T-helper 2 cell treated with Interferon-gamma antibody and Interleukin-4, amounts not matched to agents 5 μg/mL and 100 μg/mL, for 36 hours (primary cell): ENCODE results near the gene GIT1.
"Not testable (repeated sequence)": the region's sequence is repeated elsewhere in the genome, so short reads cannot be mapped to it uniquely, and the experiment has no call there.

ENCODE experiments used
- DNase-seq: peaks from one replicate; pipeline ENCODE4 v3.0.0; 2021; ENCODE audit warnings: low spot score
- H3K27ac Mint-ChIP-seq: one replicate; pipeline ENCODE4 v1.8.0; 2021; ENCODE audit warnings: mild to moderate bottlenecking, mixed read lengths
- H3K27me3 Mint-ChIP-seq: one replicate; pipeline ENCODE4 v1.8.0; 2021; ENCODE audit warnings: low read depth, mixed read lengths
- H3K36me3 Mint-ChIP-seq: one replicate; pipeline ENCODE4 v1.8.0; 2021; ENCODE audit warnings: low read depth, mixed read lengths
- H3K4me1 Mint-ChIP-seq: one replicate; pipeline ENCODE4 v1.8.0; 2021; ENCODE audit warnings: low read depth, mixed read lengths
- H3K4me3 Mint-ChIP-seq: one replicate; pipeline ENCODE4 v1.8.0; 2022; ENCODE audit warnings: mild to moderate bottlenecking, moderate library complexity, mixed read lengths
- H3K9me3 Mint-ChIP-seq: one replicate; pipeline ENCODE4 v1.8.0; 2021; ENCODE audit warnings: mixed read lengths

Gene GIT1

GRCh38 chr17:29565643-29566472, 23.6 kb downstream of the GIT1 start:
- DNase-seq: peak; percentile 60
- no peaks in the 10 kb centered on the region for H3K27me3 Mint-ChIP-seq
- peaks cover 32% of the 10 kb centered on the region for H3K4me1 Mint-ChIP-seq
- H3K4me3 Mint-ChIP-seq: peak overlapping the region; percentile 97
- H3K9me3 Mint-ChIP-seq: no peaks in the 10 kb centered on the region
- H3K27ac Mint-ChIP-seq: peak overlapping the region; percentile 97
- H3K36me3 Mint-ChIP-seq: peaks cover 30% of the 10 kb centered on the region

GRCh38 chr17:29563816-29564215, 25.6 kb downstream of the GIT1 start:
- no peaks in the 10 kb centered on the region for H3K9me3 Mint-ChIP-seq
- peak overlapping the region; percentile 16 for H3K27ac Mint-ChIP-seq
- peaks cover 22% of the 10 kb centered on the region for H3K4me1 Mint-ChIP-seq
- peaks cover 36% of the 10 kb centered on the region for H3K36me3 Mint-ChIP-seq
- peak overlapping the region; percentile 39 for H3K4me3 Mint-ChIP-seq
- no peaks in the 10 kb centered on the region for H3K27me3 Mint-ChIP-seq
- no peak for DNase-seq

- peaks cover 26% of the 10 kb centered on the region for H3K4me1 Mint-ChIP-seq
- H3K4me3 Mint-ChIP-seq: no peak overlapping the region
- no peak for DNase-seq
- peaks cover 36% of the 10 kb centered on the region for H3K36me3 Mint-ChIP-seq
- no peaks in the 10 kb centered on the region for H3K9me3 Mint-ChIP-seq
- H3K27me3 Mint-ChIP-seq: no peaks in the 10 kb centered on the region
- no peak overlapping the region for H3K27ac Mint-ChIP-seq
Measured at GRCh38 chr17:29562615-29563014, 26.8 kb downstream of the GIT1 start.

- Mint-ChIP-seq H3K9me3 (no peaks in the 10 kb centered on the region), H3K4me1 (peaks cover 33% of the 10 kb centered on the region), H3K27ac (no peak overlapping the region), H3K27me3 (no peaks in the 10 kb centered on the region), H3K36me3 (peaks cover 36% of the 10 kb centered on the region), H3K4me3 (no peak overlapping the region)
- DNase-seq: no peak
Measured at GRCh38 chr17:29561554-29562517, 27.6 kb downstream of the GIT1 start.

- no peak for DNase-seq
- Mint-ChIP-seq H3K9me3 (no peaks in the 10 kb centered on the region), H3K27ac (no peak overlapping the region), H3K27me3 (no peaks in the 10 kb centered on the region), H3K36me3 (peaks cover 30% of the 10 kb centered on the region), H3K4me1 (peaks cover 26% of the 10 kb centered on the region), H3K4me3 (no peak overlapping the region)
Measured at GRCh38 chr17:29560316-29560715, 29.1 kb downstream of the GIT1 start.

GRCh38 chr17:29559640-29560039, 29.8 kb downstream of the GIT1 start:
- Mint-ChIP-seq H3K4me3 (no peak overlapping the region), H3K27me3 (no peaks in the 10 kb centered on the region), H3K36me3 (peaks cover 30% of the 10 kb centered on the region), H3K4me1 (peaks cover 23% of the 10 kb centered on the region), H3K27ac (no peak overlapping the region), H3K9me3 (no peaks in the 10 kb centered on the region)
- DNase-seq: no peak

GRCh38 chr17:29558139-29558538, 31.3 kb downstream of the GIT1 start:
- H3K27ac Mint-ChIP-seq, H3K27me3 Mint-ChIP-seq: not testable (repeated sequence)
- H3K4me1 Mint-ChIP-seq: peaks cover 14% of the 10 kb centered on the region

GRCh38 chr17:29557739-29558116, 31.7 kb downstream of the GIT1 start:
- H3K27ac Mint-ChIP-seq: no peak overlapping the region
- no peak for DNase-seq
- peaks cover 22% of the 10 kb centered on the region for H3K36me3 Mint-ChIP-seq
- no peak overlapping the region for H3K4me3 Mint-ChIP-seq
- no peaks in the 10 kb centered on the region for H3K9me3 Mint-ChIP-seq
- no peaks in the 10 kb centered on the region for H3K27me3 Mint-ChIP-seq
- H3K4me1 Mint-ChIP-seq: peaks cover 14% of the 10 kb centered on the region

More at GRCh38 chr17:29558139-29558538, 31.3 kb downstream of the GIT1 start:
- H3K9me3 Mint-ChIP-seq, DNase-seq, H3K4me3 Mint-ChIP-seq: not testable (repeated sequence)
- H3K36me3 Mint-ChIP-seq: peaks cover 25% of the 10 kb centered on the region

GRCh38 chr17:29557085-29557738, 32.2 kb downstream of the GIT1 start:
- H3K36me3 Mint-ChIP-seq: peaks cover 17% of the 10 kb centered on the region
- peaks cover 14% of the 10 kb centered on the region for H3K4me1 Mint-ChIP-seq
- no peak overlapping the region for H3K4me3 Mint-ChIP-seq
- no peak for DNase-seq
- no peak overlapping the region for H3K27ac Mint-ChIP-seq
- no peaks in the 10 kb centered on the region for H3K27me3 Mint-ChIP-seq
- H3K9me3 Mint-ChIP-seq: no peaks in the 10 kb centered on the region

- Mint-ChIP-seq H3K27ac (no peak overlapping the region), H3K9me3 (no peaks in the 10 kb centered on the region), H3K4me1 (peaks cover 14% of the 10 kb centered on the region), H3K4me3 (no peak overlapping the region), H3K36me3 (peaks cover 11% of the 10 kb centered on the region), H3K27me3 (no peaks in the 10 kb centered on the region)
- DNase-seq: no peak
Measured at GRCh38 chr17:29555840-29556239, 33.6 kb downstream of the GIT1 start.

- no peaks in the 10 kb centered on the region for H3K9me3 Mint-ChIP-seq
- peaks cover 13% of the 10 kb centered on the region for H3K4me1 Mint-ChIP-seq
- no peaks in the 10 kb centered on the region for H3K27me3 Mint-ChIP-seq
- H3K4me3 Mint-ChIP-seq: no peak overlapping the region
- H3K36me3 Mint-ChIP-seq: peaks cover 6% of the 10 kb centered on the region
- no peak for DNase-seq
- H3K27ac Mint-ChIP-seq: no peak overlapping the region
Measured at GRCh38 chr17:29549177-29549923, 40.1 kb downstream of the GIT1 start.

GRCh38 chr17:29546830-29547229, 42.6 kb downstream of the GIT1 start:
- Mint-ChIP-seq H3K27me3 (no peaks in the 10 kb centered on the region), H3K4me3 (no peak overlapping the region), H3K9me3 (no peaks in the 10 kb centered on the region), H3K36me3 (peaks cover 21% of the 10 kb centered on the region), H3K27ac (no peak overlapping the region), H3K4me1 (peaks cover 13% of the 10 kb centered on the region)
- no peak for DNase-seq

- Mint-ChIP-seq H3K27ac (no peak overlapping the region), H3K4me3 (no peak overlapping the region), H3K36me3 (peaks cover 21% of the 10 kb centered on the region), H3K9me3 (no peaks in the 10 kb centered on the region), H3K4me1 (peaks cover 13% of the 10 kb centered on the region), H3K27me3 (no peaks in the 10 kb centered on the region)
- no peak for DNase-seq
Measured at GRCh38 chr17:29546085-29546484, 43.4 kb downstream of the GIT1 start.
